Neural progenitor cell (in vitro differentiated cells): ENCODE measurements around the gene ERBB4. TPM values are rescaled to one million over a fixed set of nuclear protein-coding genes. Genes with fewer than 3 reads are reported as not detected.

Experiments used
- DNase-seq: peaks from one replicate; pipeline ENCODE4 v3.0.0-alpha.2; 2016; ENCODE audit warnings: low spot score
- H2AFZ ChIP-seq: fragments of 200-600 bp; sonication (generic); replicated peaks from 2 replicates; pipeline ENCODE4 v1.6.1; 2016; ENCODE audit warnings: antibody characterized with exemption
- H3F3A ChIP-seq: fragments of 200-600 bp; sonication (generic); 2 replicates; pipeline ENCODE4 v1.6.1; 2016; ENCODE audit warnings: antibody characterized with exemption, low read depth
- H3K27ac ChIP-seq: fragments of 200-600 bp; sonication (generic); 2 replicates; pipeline ENCODE4 v1.5.1; 2016; ENCODE audit warnings: mild to moderate bottlenecking
- H3K27me3 ChIP-seq: fragments of 200-600 bp; sonication (generic); 2 replicates; pipeline ENCODE4 v1.6.1; 2016; ENCODE audit warnings: mild to moderate bottlenecking, moderate library complexity
- H3K36me3 ChIP-seq: fragments of 200-600 bp; sonication (generic); 2 replicates; pipeline ENCODE4 v1.5.1; 2016
- H3K4me1 ChIP-seq: fragments of 200-600 bp; sonication (generic); 2 replicates; pipeline ENCODE4 v1.6.1; 2016; ENCODE audit warnings: mixed run types
- H3K4me2 ChIP-seq: fragments of 200-600 bp; sonication (generic); 2 replicates; pipeline ENCODE4 v1.6.1; 2016
- H3K4me3 ChIP-seq: fragments of 200-600 bp; sonication (generic); 2 replicates; pipeline ENCODE4 v1.5.1; 2016
- H3K79me2 ChIP-seq: fragments of 200-600 bp; sonication (generic); 2 replicates; pipeline ENCODE4 v1.6.1; 2016; ENCODE audit warnings: low read depth
- H3K9ac ChIP-seq: fragments of 200-600 bp; sonication (generic); 2 replicates; pipeline ENCODE4 v1.6.1; 2016
- H3K9me3 ChIP-seq: fragments of 200-600 bp; sonication (generic); 2 replicates; pipeline ENCODE4 v1.5.1; 2016; ENCODE audit warnings: low read depth
- H4K20me1 ChIP-seq: fragments of 200-600 bp; sonication (generic); 2 replicates; pipeline ENCODE4 v1.6.1; 2016; ENCODE audit warnings: low read depth
- H3K27ac Mint-ChIP-seq: 3 replicates; pipeline ENCODE4 v1.8.0; 2021; ENCODE audit warnings: mixed read lengths
- H3K27me3 Mint-ChIP-seq: 2 replicates; pipeline ENCODE4 v1.8.0; 2022; ENCODE audit warnings: low read depth, mild to moderate bottlenecking, inconsistent platforms, moderate library complexity, mixed read lengths; ENCODE audit not compliant: insufficient read depth
- H3K36me3 Mint-ChIP-seq: 3 replicates; pipeline ENCODE4 v1.8.0; 2021; ENCODE audit warnings: mixed read lengths
- H3K4me1 Mint-ChIP-seq: 3 replicates; pipeline ENCODE4 v1.8.0; 2021; ENCODE audit warnings: mixed read lengths
- H3K4me3 Mint-ChIP-seq: 3 replicates; pipeline ENCODE4 v1.8.0; 2021; ENCODE audit warnings: mild to moderate bottlenecking, moderate library complexity, mixed read lengths
- H3K9me3 Mint-ChIP-seq: 3 replicates; pipeline ENCODE4 v1.8.0; 2020; ENCODE audit warnings: mixed read lengths
- CTCF ChIP-seq: fragments of 200-600 bp; sonication (generic); IDR thresholded peaks from 2 replicates; pipeline ENCODE4 v1.5.1; 2017; ENCODE audit warnings: antibody characterized with exemption, mild to moderate bottlenecking
- EZH2 ChIP-seq: fragments of 200-600 bp; sonication (generic); IDR thresholded peaks from 2 replicates; pipeline ENCODE4 v1.6.1; 2017; ENCODE audit warnings: antibody characterized with exemption, mild to moderate bottlenecking, moderate library complexity
- EZH2phosphoT487 ChIP-seq: fragments of 200-600 bp; sonication (generic); IDR thresholded peaks from 2 replicates; pipeline ENCODE4 v1.6.1; 2017; ENCODE audit warnings: antibody characterized with exemption
- total RNA-seq: library from RNA; depleted of rRNA; stranded (reverse); fragments of >200 nt; gene quantifications from 2 replicates; pipeline ENCODE4 v1.2.3, GENCODE V29; 2015; ENCODE audit warnings: low replicate concordance

ERBB4 gene
- total RNA-seq, 1 donor from 2014 or later = 1.5 TPM

GRCh38 chr2:212157012-212157411, 381.6 kb downstream of the ERBB4 start:
- DNase-seq = no peak
- Histone ChIP-seq H3K4me3 (no peak overlapping the region), H2AFZ (no peak overlapping the region), H3K27me3 (no peaks in the 10 kb centered on the region), H3K27ac (no peak overlapping the region), H4K20me1 (no peaks in the 10 kb centered on the region), H3K9ac (no peak overlapping the region), H3K4me1 (no peaks in the 10 kb centered on the region), H3K36me3 (no peaks in the 10 kb centered on the region), H3K9me3 (no peaks in the 10 kb centered on the region), H3K79me2 (no peaks in the 10 kb centered on the region), H3F3A (no peaks in the 10 kb centered on the region), H3K4me2 (no peak overlapping the region)
- Mint-ChIP-seq H3K4me3 (no peak overlapping the region), H3K27ac (peak overlapping the region; percentile 25), H3K4me1 (peaks cover 22% of the 10 kb centered on the region), H3K36me3 (peaks cover 3% of the 10 kb centered on the region), H3K27me3 (no peaks in the 10 kb centered on the region), H3K9me3 (no peaks in the 10 kb centered on the region)
- TF ChIP-seq EZH2 = no peak
- TF ChIP-seq CTCF = no peak
- TF ChIP-seq EZH2phosphoT487 = no peak

- TF ChIP-seq EZH2 (no peak), CTCF (no peak), EZH2phosphoT487 (no peak)
- Histone ChIP-seq H3K9me3 (no peaks in the 10 kb centered on the region), H3K4me3 (no peak overlapping the region), H3K27me3 (no peaks in the 10 kb centered on the region), H3F3A (no peaks in the 10 kb centered on the region), H3K36me3 (no peaks in the 10 kb centered on the region), H3K4me1 (no peaks in the 10 kb centered on the region), H3K4me2 (no peak overlapping the region), H3K79me2 (no peaks in the 10 kb centered on the region), H3K27ac (no peak overlapping the region), H2AFZ (no peak overlapping the region), H4K20me1 (no peaks in the 10 kb centered on the region), H3K9ac (no peak overlapping the region)
- peak overlapping the region; percentile 42 for H3K27ac Mint-ChIP-seq
- no peaks in the 10 kb centered on the region for H3K9me3 Mint-ChIP-seq
- H3K4me1 Mint-ChIP-seq = peaks cover 22% of the 10 kb centered on the region
- DNase-seq = no peak
- H3K36me3 Mint-ChIP-seq = peaks cover 3% of the 10 kb centered on the region
- no peak overlapping the region for H3K4me3 Mint-ChIP-seq
- H3K27me3 Mint-ChIP-seq = no peaks in the 10 kb centered on the region
Measured at GRCh38 chr2:212156088-212156487, 382.5 kb downstream of the ERBB4 start.

GRCh38 chr2:212154477-212154878, 384.1 kb downstream of the ERBB4 start:
- Histone ChIP-seq H3F3A (no peaks in the 10 kb centered on the region), H3K9ac (no peak overlapping the region), H3K79me2 (no peaks in the 10 kb centered on the region), H3K4me3 (no peak overlapping the region), H3K9me3 (no peaks in the 10 kb centered on the region), H3K27me3 (no peaks in the 10 kb centered on the region), H3K36me3 (no peaks in the 10 kb centered on the region), H3K27ac (no peak overlapping the region), H3K4me1 (no peaks in the 10 kb centered on the region), H2AFZ (no peak overlapping the region), H4K20me1 (no peaks in the 10 kb centered on the region), H3K4me2 (no peak overlapping the region)
- Mint-ChIP-seq H3K27me3 (no peaks in the 10 kb centered on the region), H3K36me3 (peaks cover 10% of the 10 kb centered on the region), H3K4me1 (peaks cover 22% of the 10 kb centered on the region), H3K27ac (no peak overlapping the region), H3K9me3 (no peaks in the 10 kb centered on the region), H3K4me3 (no peak overlapping the region)
- no peak for DNase-seq
- TF ChIP-seq EZH2 (no peak), EZH2phosphoT487 (no peak), CTCF (no peak)

GRCh38 chr2:212153923-212154322, 384.7 kb downstream of the ERBB4 start:
- Mint-ChIP-seq H3K36me3 (peaks cover 10% of the 10 kb centered on the region), H3K4me3 (no peak overlapping the region)

More at GRCh38 chr2:212153923-212154322, 384.7 kb downstream of the ERBB4 start:
- Histone ChIP-seq H3K27me3 (no peaks in the 10 kb centered on the region), H3F3A (no peaks in the 10 kb centered on the region), H3K4me3 (no peak overlapping the region), H3K4me1 (no peaks in the 10 kb centered on the region), H3K36me3 (no peaks in the 10 kb centered on the region), H4K20me1 (no peaks in the 10 kb centered on the region), H2AFZ (no peak overlapping the region), H3K9ac (no peak overlapping the region), H3K79me2 (no peaks in the 10 kb centered on the region), H3K4me2 (no peak overlapping the region), H3K27ac (no peak overlapping the region), H3K9me3 (no peaks in the 10 kb centered on the region)
- peaks cover 22% of the 10 kb centered on the region for H3K4me1 Mint-ChIP-seq
- no peaks in the 10 kb centered on the region for H3K27me3 Mint-ChIP-seq
- H3K9me3 Mint-ChIP-seq = no peaks in the 10 kb centered on the region
- no peak for DNase-seq
- no peak overlapping the region for H3K27ac Mint-ChIP-seq
- TF ChIP-seq EZH2 (no peak), EZH2phosphoT487 (no peak)
